Endothelial cell of hepatic sinusoid (primary cell): Measurements from ENCODE around the gene SPATA24.
"Not testable (repeated sequence)": the region's sequence is repeated elsewhere in the genome, so short reads cannot be mapped to it uniquely, and the experiment has no call there.

ENCODE experiments used
- in situ Hi-C: cut with HindIII; loops from 2 replicates; pipeline ENCODE4 v1.10.0; 2017; ENCODE audit warnings: low sequenced_read_pairs

The SPATA24 gene

DNA sequence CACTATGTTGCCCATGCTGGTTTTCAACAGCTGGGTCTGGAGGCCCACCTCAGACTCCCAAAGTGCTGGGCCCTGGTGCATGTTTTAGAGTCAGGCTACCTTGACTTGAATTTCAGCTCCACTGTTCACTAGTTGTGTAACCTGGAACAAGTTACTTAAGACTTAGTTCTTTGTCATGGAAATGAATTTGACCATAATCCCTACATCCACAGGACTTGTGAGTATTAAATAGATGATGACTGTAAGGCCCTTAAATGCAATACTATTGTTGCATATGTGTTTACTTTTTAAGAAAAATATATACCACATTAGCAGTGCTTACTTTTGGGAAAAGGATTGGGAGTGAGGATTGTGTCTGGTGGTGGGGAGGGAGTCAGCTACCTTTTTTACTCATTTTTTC, 45.8 kb downstream of the SPATA24 start:
- in situ Hi-C loops, result no loop called here

DNA sequence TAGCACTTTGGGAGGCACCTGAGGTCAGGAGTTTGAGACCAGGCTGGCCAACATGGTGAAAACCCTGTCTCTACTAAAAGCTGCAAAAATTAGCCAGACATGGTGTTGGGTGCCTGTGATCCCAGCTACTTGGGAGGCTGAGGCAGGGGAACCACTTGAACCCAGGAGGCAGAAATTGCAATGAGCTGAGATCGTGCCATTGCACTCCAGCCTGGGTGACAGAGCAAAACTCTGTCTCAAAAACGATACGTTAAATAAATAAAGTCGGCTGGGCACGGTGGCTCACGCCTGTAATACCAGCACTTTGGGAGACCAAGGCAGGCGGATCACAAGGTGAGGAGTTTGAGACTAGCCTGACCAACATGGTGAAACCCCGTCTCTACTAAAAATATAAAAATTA, 48.0 kb downstream of the SPATA24 start:
- in situ Hi-C loops, result not testable (repeated sequence)

DNA sequence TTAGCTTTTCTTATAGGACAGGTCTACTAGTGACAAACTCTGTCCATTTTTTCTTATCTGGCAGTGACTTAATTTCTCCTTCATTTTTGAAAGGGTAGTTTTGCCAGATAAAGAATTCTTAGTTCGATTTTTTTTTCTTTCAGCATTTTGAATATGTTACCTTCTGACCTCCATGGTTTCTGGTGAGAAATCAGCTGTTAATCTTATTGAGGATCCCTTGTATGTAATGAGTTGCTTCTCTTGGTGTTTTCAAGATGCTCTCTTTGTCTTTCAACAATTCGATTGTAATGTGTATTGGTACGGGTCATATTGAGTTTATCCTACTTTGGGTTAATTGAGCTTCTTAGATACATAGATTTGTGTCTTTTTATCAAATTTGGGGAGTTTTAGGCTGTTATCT, 49.7 kb downstream of the SPATA24 start:
- in situ Hi-C loops, result no loop called here

DNA sequence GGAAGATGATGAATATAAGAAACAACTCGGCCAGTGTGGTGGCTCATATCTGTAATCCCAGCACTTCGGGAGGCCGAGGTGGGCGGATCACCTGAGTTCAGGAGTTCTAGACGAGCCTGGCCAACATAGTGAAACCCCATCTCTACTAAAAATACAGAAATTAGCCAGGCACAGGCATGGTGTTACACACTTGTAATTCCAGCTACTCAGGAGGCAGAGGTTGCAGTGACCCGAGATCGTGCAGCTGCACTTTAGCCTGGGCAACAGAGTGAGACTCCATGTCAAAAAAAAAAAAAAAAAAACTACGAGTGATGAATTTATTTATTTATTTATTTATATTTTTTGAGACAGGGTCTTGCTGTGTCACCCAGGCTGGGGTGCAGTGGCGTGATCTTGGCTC, 56.0 kb downstream of the SPATA24 start:
- in situ Hi-C loops, result not testable (repeated sequence)
